Adrenal gland (tissue), 5 donors: ENCODE measurements around the gene LIPG.

ENCODE experiments used
- POLR2A ChIP-seq, 2 donors: fragments of 450-650 bp; IDR thresholded peaks; one replicate each; pipeline ENCODE4 v1.6.1; 2017; ENCODE audit warnings: antibody characterized with exemption in 2 of 2, mild to moderate bottlenecking in 2 of 2, moderate library complexity in 1 of 2
- TF ChIP-seq, protein P1 (sequence below), 6 experiments: fragments of 450-650 bp in 4 of 6; fragments of 200-600 bp in 2 of 6; sonication (generic) in 1 of 6; IDR thresholded peaks; 1 replicate in 5 of 6; 2 replicates in 1 of 6; pipeline versions ENCODE4 v1.5.1 to v1.8.0; 2016 to 2021; ENCODE audit warnings: antibody characterized with exemption in 6 of 6, mild to moderate bottlenecking in 2 of 6, moderate library complexity in 1 of 6
- donor health status: DM: no; HTN: no; CAD: no.

DNA sequence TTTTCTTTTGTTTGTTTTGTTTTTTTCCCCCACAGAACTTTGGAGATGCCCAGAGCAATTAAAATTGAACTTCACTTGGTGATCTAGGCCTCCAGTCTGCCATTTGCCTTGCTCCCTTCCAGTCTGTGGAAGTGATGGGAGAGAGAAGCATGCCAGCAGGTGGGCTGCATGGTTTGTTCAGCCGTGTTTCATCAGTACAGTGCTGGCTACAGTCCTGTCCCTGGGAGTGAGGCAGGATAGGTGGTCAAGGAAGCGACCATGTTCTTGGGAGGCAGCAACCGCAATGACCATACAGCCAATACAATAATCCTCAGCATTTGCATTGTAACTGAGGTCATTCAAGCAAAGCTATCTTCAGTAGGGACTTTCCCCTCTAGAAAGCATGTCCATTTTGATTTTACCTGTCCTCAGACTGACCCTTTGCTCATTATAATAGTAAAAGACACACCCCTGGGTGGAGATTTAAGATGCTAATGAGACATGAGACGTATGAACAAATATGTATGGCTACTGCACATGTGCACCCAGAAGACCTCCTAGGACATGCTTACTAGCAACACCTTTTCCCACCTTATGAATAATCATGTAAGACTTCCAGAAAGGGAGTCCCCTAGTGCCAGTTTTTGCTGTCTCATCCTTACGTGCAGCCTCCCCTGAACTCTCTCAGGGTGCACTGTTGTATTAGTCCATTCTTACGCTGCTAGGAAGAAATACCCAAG, 11.1 kb upstream of the LIPG start:
- no peak for TF ChIP-seq POLR2A (IDR thresholded peaks at IDR 0.05)
- TF ChIP-seq, protein P1, sequence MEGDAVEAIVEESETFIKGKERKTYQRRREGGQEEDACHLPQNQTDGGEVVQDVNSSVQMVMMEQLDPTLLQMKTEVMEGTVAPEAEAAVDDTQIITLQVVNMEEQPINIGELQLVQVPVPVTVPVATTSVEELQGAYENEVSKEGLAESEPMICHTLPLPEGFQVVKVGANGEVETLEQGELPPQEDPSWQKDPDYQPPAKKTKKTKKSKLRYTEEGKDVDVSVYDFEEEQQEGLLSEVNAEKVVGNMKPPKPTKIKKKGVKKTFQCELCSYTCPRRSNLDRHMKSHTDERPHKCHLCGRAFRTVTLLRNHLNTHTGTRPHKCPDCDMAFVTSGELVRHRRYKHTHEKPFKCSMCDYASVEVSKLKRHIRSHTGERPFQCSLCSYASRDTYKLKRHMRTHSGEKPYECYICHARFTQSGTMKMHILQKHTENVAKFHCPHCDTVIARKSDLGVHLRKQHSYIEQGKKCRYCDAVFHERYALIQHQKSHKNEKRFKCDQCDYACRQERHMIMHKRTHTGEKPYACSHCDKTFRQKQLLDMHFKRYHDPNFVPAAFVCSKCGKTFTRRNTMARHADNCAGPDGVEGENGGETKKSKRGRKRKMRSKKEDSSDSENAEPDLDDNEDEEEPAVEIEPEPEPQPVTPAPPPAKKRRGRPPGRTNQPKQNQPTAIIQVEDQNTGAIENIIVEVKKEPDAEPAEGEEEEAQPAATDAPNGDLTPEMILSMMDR (IDR thresholded peaks at IDR 0.05): no peak
